ENCODE data around the gene SCLT1.

GRCh38 chr4:128853741-128854140 is 239.6 kb downstream of the SCLT1 start:
- TF ChIP-seq CTCF (IDR thresholded peaks at IDR 0.05) (no peak), POLR2A (IDR thresholded peaks at IDR 0.05) (no peak)
